Measurements from ENCODE around the gene SMC1B.

Gene SMC1B

GRCh38 chr22:45423524-45423923, 10.1 kb upstream of the SMC1B start:
- peaks cover 3% of the 10 kb centered on the region for H3K36me3 ChIP-seq (ENCODE audit: insufficient read depth, low read length)
- H3F3A ChIP-seq (ENCODE audit: insufficient read depth, low read length) = no peaks in the 10 kb centered on the region
- H2AFZ ChIP-seq (ENCODE audit: low read length) = no peak overlapping the region
- H3K79me2 ChIP-seq (ENCODE audit: insufficient read depth, low read length) = no peaks in the 10 kb centered on the region
- no peak overlapping the region for H3K27ac ChIP-seq (ENCODE audit: low read depth, low read length, poor library complexity, severe bottlenecking)
- no peaks in the 10 kb centered on the region for H3K4me1 ChIP-seq (ENCODE audit: insufficient read depth, low read length, severe bottlenecking)
- H3K9me2 ChIP-seq (ENCODE audit: low read depth, low read length) = no peaks in the 10 kb centered on the region
- H3K27me3 ChIP-seq (ENCODE audit: insufficient read depth, low read length) = no peaks in the 10 kb centered on the region; the same call in 1 of the 2 replicates
- H3K9ac ChIP-seq (ENCODE audit: low read length) = no peak overlapping the region
- no peaks in the 10 kb centered on the region for H4K20me1 ChIP-seq (ENCODE audit: insufficient read depth, low read length)
- TF ChIP-seq EZH2 (IDR thresholded peaks at IDR 0.05; ENCODE audit: borderline replicate concordance, low read length) (no peak), CTCF (IDR thresholded peaks at IDR 0.05; ENCODE audit: low read length) (no peak)
- no peak overlapping the region for H3K4me3 ChIP-seq (ENCODE audit: low read depth, low read length, poor library complexity, severe bottlenecking)
- H3K9me3 ChIP-seq (ENCODE audit: low read length) = no peaks in the 10 kb centered on the region
- H3K4me2 ChIP-seq (ENCODE audit: low read length) = no peak overlapping the region

GRCh38 chr22:45422237-45422983, 9.0 kb upstream of the SMC1B start:
- Histone ChIP-seq H4K20me1 (ENCODE audit: insufficient read depth, low read length) (no peaks in the 10 kb centered on the region), H3K4me3 (ENCODE audit: low read depth, low read length, poor library complexity, severe bottlenecking) (no peak overlapping the region), H3K27me3 (ENCODE audit: insufficient read depth, low read length) (no peaks in the 10 kb centered on the region), H3F3A (ENCODE audit: insufficient read depth, low read length) (no peaks in the 10 kb centered on the region), H3K79me2 (ENCODE audit: insufficient read depth, low read length) (no peaks in the 10 kb centered on the region), H3K4me1 (ENCODE audit: insufficient read depth, low read length, severe bottlenecking) (no peaks in the 10 kb centered on the region), H3K36me3 (ENCODE audit: insufficient read depth, low read length) (peaks cover 9% of the 10 kb centered on the region), H2AFZ (ENCODE audit: low read length) (no peak overlapping the region), H3K27ac (ENCODE audit: low read depth, low read length, poor library complexity, severe bottlenecking) (no peak overlapping the region), H3K9me3 (ENCODE audit: low read length) (no peaks in the 10 kb centered on the region), H3K9me2 (ENCODE audit: low read depth, low read length) (no peaks in the 10 kb centered on the region), H3K4me2 (ENCODE audit: low read length) (no peak overlapping the region), H3K9ac (ENCODE audit: low read length) (no peak overlapping the region)
- TF ChIP-seq EZH2 (IDR thresholded peaks at IDR 0.05; ENCODE audit: borderline replicate concordance, low read length) (no peak), CTCF (IDR thresholded peaks at IDR 0.05; ENCODE audit: low read length) (no peak)

GRCh38 chr22:45421349-45422055, 8.1 kb upstream of the SMC1B start:
- Histone ChIP-seq H3K27me3 (ENCODE audit: insufficient read depth, low read length) (no peaks in the 10 kb centered on the region), H3K4me3 (ENCODE audit: low read depth, low read length, poor library complexity, severe bottlenecking) (no peak overlapping the region), H3K9me2 (ENCODE audit: low read depth, low read length) (no peaks in the 10 kb centered on the region), H3K9ac (ENCODE audit: low read length) (no peak overlapping the region), H3K4me1 (ENCODE audit: insufficient read depth, low read length, severe bottlenecking) (no peaks in the 10 kb centered on the region), H3K79me2 (ENCODE audit: insufficient read depth, low read length) (no peaks in the 10 kb centered on the region), H3K9me3 (ENCODE audit: low read length) (no peaks in the 10 kb centered on the region), H2AFZ (ENCODE audit: low read length) (no peak overlapping the region), H3F3A (ENCODE audit: insufficient read depth, low read length) (no peaks in the 10 kb centered on the region), H4K20me1 (ENCODE audit: insufficient read depth, low read length) (no peaks in the 10 kb centered on the region), H3K4me2 (ENCODE audit: low read length) (no peak overlapping the region), H3K36me3 (ENCODE audit: insufficient read depth, low read length) (peaks cover 5% of the 10 kb centered on the region), H3K27ac (ENCODE audit: low read depth, low read length, poor library complexity, severe bottlenecking) (no peak overlapping the region)
- no peak for TF ChIP-seq EZH2 (IDR thresholded peaks at IDR 0.05; ENCODE audit: borderline replicate concordance, low read length)
- TF ChIP-seq CTCF (IDR thresholded peaks at IDR 0.05; ENCODE audit: low read length) = no peak
